K562 (cell line): ENCODE results near the gene SERTAD1. TPM values are rescaled to one million over a fixed set of nuclear protein-coding genes. Genes with fewer than 3 reads are reported as not detected.

Experiments used
- ATAC-seq: fragments of 200-7000 bp; cut with Tn5 transposase; 3 replicates; pipeline ENCODE4 v1.9.1; 2020; ENCODE audit warnings: moderate library complexity
- BruUV-seq: library from RNA; stranded (reverse); fragments of 400-500 nt; replicated peaks from 2 replicates; lab custom pipeline; 2021; lab: Mats Ljungman, UMichigan
- CTCF ChIA-PET: fragments of 300-600 bp; formaldehyde crosslinking; extraction: SDS; loops from one replicate; lab custom pipeline; 2021; ENCODE audit warnings: low intra/inter-chr PET ratio; lab: Yijun Ruan, JAX
- POLR2A ChIA-PET: fragments of 300-600, 350-650 bp; sonication (Branson Sonifier 250); formaldehyde crosslinking; extraction: SDS; loops from one replicate; lab custom pipeline; 2021; ENCODE audit warnings: antibody characterized with exemption, inconsistent platforms; lab: Yijun Ruan, JAX
- DNase-seq, 4 experiments: peaks; one replicate each; pipeline versions ENCODE4 v3.0.0 to v3.0.0-alpha.2; 2011 to 2018; ENCODE audit warnings: low spot score in 3 of 4, mixed read lengths in 3 of 4; ENCODE audit errors: extremely low read depth in 1 of 4
- FAIRE-seq: peaks from 2 replicates; lab custom pipeline; 2011; peaks lifted over from hg19 to GRCh38; lab: Jason Lieb, UNC
- H2AFZ ChIP-seq: 2 replicates; pipeline ENCODE4 v1.6.0; 2011; ENCODE audit warnings: low read depth, low read length, control low read depth, inconsistent platforms
- H3K27ac ChIP-seq: fragments of 200-600 bp; 3 replicates; pipeline ENCODE4 v1.8.0; 2011; ENCODE audit warnings: low read depth, mild to moderate bottlenecking, control low read depth, inconsistent platforms, low read length, moderate library complexity, mixed read lengths; ENCODE audit errors: extremely low read depth
- H3K27me3 ChIP-seq, 2 experiments: fragments of 300-600 bp in 1 of 2; 2 replicates in 1 of 2; 3 replicates in 1 of 2; pipeline versions ENCODE4 v1.6.0 to v1.8.0; 2011; ENCODE audit warnings: inconsistent platforms in 2 of 2, low read length in 2 of 2, mild to moderate bottlenecking in 1 of 2, mixed read lengths in 1 of 2, moderate library complexity in 1 of 2; ENCODE audit not compliant: control insufficient read depth in 2 of 2, insufficient read depth in 2 of 2
- H3K36me3 ChIP-seq: fragments of 300-600 bp; 3 replicates; pipeline ENCODE4 v1.8.0; 2011; ENCODE audit warnings: mild to moderate bottlenecking, low read length, inconsistent platforms; ENCODE audit not compliant: control insufficient read depth, insufficient read depth
- H3K4me1 ChIP-seq, 2 experiments: fragments of 200-600 bp in 1 of 2; replicated peaks in 1 of 2; 2 replicates in 1 of 2; 3 replicates in 1 of 2; pipeline versions ENCODE4 v1.5.1 to v1.8.0; 2011; ENCODE audit warnings: inconsistent platforms in 2 of 2, low read length in 2 of 2, mild to moderate bottlenecking in 1 of 2, mixed read lengths in 1 of 2, moderate library complexity in 1 of 2; ENCODE audit not compliant: control insufficient read depth in 2 of 2, insufficient read depth in 2 of 2
- H3K4me2 ChIP-seq: 2 replicates; pipeline ENCODE4 v1.6.1; 2011; ENCODE audit warnings: low read length, control low read depth, inconsistent platforms, mixed read lengths; ENCODE audit not compliant: insufficient read depth
- H3K4me3 ChIP-seq: fragments of 200-600 bp; sonication (generic), shearing (Covaris generic); 2 replicates; pipeline ENCODE4 v1.5.1; 2016; ENCODE audit warnings: control low read depth, inconsistent platforms
- H3K79me2 ChIP-seq: fragments of 200-600 bp; 3 replicates; pipeline ENCODE4 v1.8.0; 2011; ENCODE audit warnings: low read length, inconsistent platforms; ENCODE audit not compliant: control insufficient read depth, insufficient read depth
- H3K9ac ChIP-seq, 2 experiments: 2 replicates each; pipeline versions ENCODE4 v1.6.0 to v1.6.1; 2011; ENCODE audit warnings: low read depth in 2 of 2, low read length in 2 of 2, control low read depth in 1 of 2, inconsistent platforms in 1 of 2, mild to moderate bottlenecking in 1 of 2, mixed read lengths in 1 of 2; ENCODE audit not compliant: insufficient read depth in 1 of 2
- H3K9me1 ChIP-seq: one replicate; pipeline ENCODE4 v1.6.0; 2011; ENCODE audit warnings: inconsistent platforms, mild to moderate bottlenecking, low read length, moderate library complexity; ENCODE audit not compliant: control insufficient read depth, insufficient read depth
- H3K9me3 ChIP-seq: replicated peaks from 2 replicates; pipeline ENCODE4 v1.5.1; 2011; ENCODE audit warnings: low read depth, low read length, inconsistent platforms; ENCODE audit not compliant: control insufficient read depth, insufficient read depth
- H4K20me1 ChIP-seq: replicated peaks from 2 replicates; pipeline ENCODE4 v1.6.1; 2011; ENCODE audit warnings: low read length, inconsistent platforms, mixed read lengths; ENCODE audit not compliant: control insufficient read depth, insufficient read depth
- BCOR ChIP-seq: fragments of 450-650 bp; IDR thresholded peaks from 2 replicates; pipeline ENCODE4 v1.6.1; 2016
- ELK3 ChIP-seq: fragments of 450-650 bp; formaldehyde crosslinking; IDR thresholded peaks from 2 replicates; pipeline ENCODE4 v1.4.0; 2020; ENCODE audit warnings: mild to moderate bottlenecking
- KDM1A ChIP-seq, 2 experiments: fragments of 450-650 bp; IDR thresholded peaks; 2 replicates each; pipeline ENCODE4 v1.6.1; 2016; ENCODE audit warnings: mild to moderate bottlenecking in 2 of 2
- PTBP1 ChIP-seq: fragments of 200-400 bp; formaldehyde crosslinking; IDR thresholded peaks from 2 replicates; pipeline ENCODE4 v1.6.1; 2017; ENCODE audit warnings: low read depth, low read length
- RBM25 ChIP-seq: fragments of 200-400 bp; formaldehyde crosslinking; IDR thresholded peaks from 2 replicates; pipeline ENCODE4 v1.6.1; 2018; ENCODE audit warnings: low read length, low read depth, moderate library complexity; ENCODE audit not compliant: severe bottlenecking
- SMARCA5 ChIP-seq: fragments of 450-650 bp; IDR thresholded peaks from 2 replicates; pipeline ENCODE4 v1.6.1; 2016
- SMARCB1 ChIP-seq: IDR thresholded peaks from 2 replicates; pipeline ENCODE4 v1.6.1; 2011; ENCODE audit warnings: improper control_type of control experiment, low read depth; ENCODE audit not compliant: insufficient read length
- TFAP4 ChIP-seq: sonication (generic); formaldehyde crosslinking; IDR thresholded peaks from 2 replicates; pipeline ENCODE4 v1.8.0; 2022; ENCODE audit warnings: missing genetic modification reagents, mild to moderate bottlenecking, moderate library complexity, borderline replicate concordance
- ZFP36 ChIP-seq: fragments of 150-350 bp; IDR thresholded peaks from 2 replicates; pipeline ENCODE4 v1.6.1; 2018; ENCODE audit warnings: low read length, low read depth; ENCODE audit not compliant: partially characterized antibody
- WGBS: fragments of 100-300 bp; shearing (Covaris generic); methylation state at CpG from one replicate; pipeline ENCODE4 v1.1.6; 2016; ENCODE audit warnings: low coverage, mixed read lengths; ENCODE audit not compliant: insufficient coverage; ENCODE audit errors: missing lambda C conversion rate; 5-methylcytosine and 5-hydroxymethylcytosine counted together
- in situ Hi-C: fragments of 300-500 bp; cut with MboI; formaldehyde crosslinking; loops from 4 replicates; pipeline ENCODE4 v1.15.0; 2018; ENCODE audit warnings: inconsistent platforms, mixed read lengths
- intact Hi-C: fragments of 100-400 bp; cut with micrococcal nuclease; formaldehyde crosslinking; loops from 2 replicates; pipeline ENCODE4 v1.14.2; 2022
- polyA plus RNA-seq, 8 experiments: library from polyadenylated mRNA; depleted of rRNA in 4 of 8; stranded (reverse) in 5 of 8; unstranded in 3 of 8; fragments of >200 nt; fragmentation: Nextera tagmentation in 2 of 8; fragmentation: Illumina TruSeq in 1 of 8; extraction: Ambion mirVana in 2 of 8; extraction: Trizol in 1 of 8; gene quantifications; 2 replicates each; pipeline versions ENCODE4 v1.2.1 to v1.2.3, GENCODE V29; 2011 to 2014; ENCODE audit warnings: inconsistent platforms in 1 of 8, missing spikeins in 1 of 8
- total RNA-seq, 7 experiments: library from RNA; depleted of rRNA in 6 of 7; stranded (reverse); fragments of >200 nt in 6 of 7; fragmentation: Illumina TruSeq in 2 of 7; extraction: Trizol in 2 of 7; gene quantifications; 2 replicates each; pipeline versions ENCODE4 v1.2.1 to v1.2.3, GENCODE V29; 2011 to 2021; ENCODE audit warnings: low replicate concordance in 1 of 7
- TF ChIP-seq, protein P1 (sequence below): sonication (generic); formaldehyde crosslinking; IDR thresholded peaks from 2 replicates; pipeline ENCODE4 v1.8.0; 2023; ENCODE audit warnings: missing genetic modification reagents, mild to moderate bottlenecking, borderline replicate concordance

Gene SERTAD1
- total and polyA plus RNA-seq, 9 of the 15 experiments (the other 6 are each of a cell fraction or from before 2014, with no cell fraction given) = 0.15 to 8.7 (median 4.9) TPM

DNA sequence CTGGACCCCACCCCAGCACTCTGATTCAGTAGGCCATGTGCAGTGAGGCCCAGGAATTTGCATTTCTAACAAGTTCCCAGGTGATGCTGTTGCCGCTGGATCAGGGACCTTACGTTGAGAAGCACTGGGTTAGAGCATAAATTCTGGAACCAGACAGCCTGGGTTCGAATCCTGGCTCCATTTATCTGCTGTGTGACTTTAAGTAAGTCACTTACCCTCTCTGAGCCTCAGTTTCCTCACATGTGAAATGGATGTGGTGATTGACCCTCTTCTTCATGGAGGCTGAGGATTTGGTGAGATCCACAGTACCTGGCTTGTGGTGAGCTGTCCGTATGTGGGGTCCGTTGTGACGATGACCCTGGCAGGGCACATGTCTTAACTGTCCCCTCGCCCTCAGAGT lies 51.7 kb downstream of the SERTAD1 start:
- WGBS = 95% methylated on average over 7 of the region's 7 CpGs
- peaks cover 53% of the 10 kb centered on the region for H3K36me3 ChIP-seq
- POLR2A ChIA-PET = interaction anchor here (0.6 to 1.1 kb wide), 2 partner anchors 14 to 226 kb away, joined by 3 read pairs; no protein-coding TSS in a partner anchor
- intact Hi-C loops = no loop called here
- no peak overlapping the region for H3K9ac ChIP-seq
- no peak for FAIRE-seq
- H4K20me1 ChIP-seq = peaks cover 14% of the 10 kb centered on the region; the same call in 1 of the 2 replicates
- BruUV-seq = no TSS peak
- no peak overlapping the region for H3K4me3 ChIP-seq
- H3K4me1 ChIP-seq = peaks cover 20 to 42% of the 10 kb centered on the region in 2 experiments; a peak in 4 of 5 replicates
- no peak for ATAC-seq
- TF ChIP-seq ZFP36 = peak; percentile 87
- TF ChIP-seq TFAP4 (CRISPR knock-in tag) = peak; percentile 29; the same call in 1 of the 2 replicates
- peak; percentile 92 for TF ChIP-seq RBM25
- peak; percentile 79; the same call in 1 of the 2 replicates for TF ChIP-seq PTBP1
- peak; percentile 79; the same call in 1 of the 2 replicates for TF ChIP-seq SMARCA5
- peak; percentile 38 to 68; a peak in 2 of 4 replicates for TF ChIP-seq KDM1A (IDR thresholded peaks at IDR 0.05)
- TF ChIP-seq, protein P1, sequence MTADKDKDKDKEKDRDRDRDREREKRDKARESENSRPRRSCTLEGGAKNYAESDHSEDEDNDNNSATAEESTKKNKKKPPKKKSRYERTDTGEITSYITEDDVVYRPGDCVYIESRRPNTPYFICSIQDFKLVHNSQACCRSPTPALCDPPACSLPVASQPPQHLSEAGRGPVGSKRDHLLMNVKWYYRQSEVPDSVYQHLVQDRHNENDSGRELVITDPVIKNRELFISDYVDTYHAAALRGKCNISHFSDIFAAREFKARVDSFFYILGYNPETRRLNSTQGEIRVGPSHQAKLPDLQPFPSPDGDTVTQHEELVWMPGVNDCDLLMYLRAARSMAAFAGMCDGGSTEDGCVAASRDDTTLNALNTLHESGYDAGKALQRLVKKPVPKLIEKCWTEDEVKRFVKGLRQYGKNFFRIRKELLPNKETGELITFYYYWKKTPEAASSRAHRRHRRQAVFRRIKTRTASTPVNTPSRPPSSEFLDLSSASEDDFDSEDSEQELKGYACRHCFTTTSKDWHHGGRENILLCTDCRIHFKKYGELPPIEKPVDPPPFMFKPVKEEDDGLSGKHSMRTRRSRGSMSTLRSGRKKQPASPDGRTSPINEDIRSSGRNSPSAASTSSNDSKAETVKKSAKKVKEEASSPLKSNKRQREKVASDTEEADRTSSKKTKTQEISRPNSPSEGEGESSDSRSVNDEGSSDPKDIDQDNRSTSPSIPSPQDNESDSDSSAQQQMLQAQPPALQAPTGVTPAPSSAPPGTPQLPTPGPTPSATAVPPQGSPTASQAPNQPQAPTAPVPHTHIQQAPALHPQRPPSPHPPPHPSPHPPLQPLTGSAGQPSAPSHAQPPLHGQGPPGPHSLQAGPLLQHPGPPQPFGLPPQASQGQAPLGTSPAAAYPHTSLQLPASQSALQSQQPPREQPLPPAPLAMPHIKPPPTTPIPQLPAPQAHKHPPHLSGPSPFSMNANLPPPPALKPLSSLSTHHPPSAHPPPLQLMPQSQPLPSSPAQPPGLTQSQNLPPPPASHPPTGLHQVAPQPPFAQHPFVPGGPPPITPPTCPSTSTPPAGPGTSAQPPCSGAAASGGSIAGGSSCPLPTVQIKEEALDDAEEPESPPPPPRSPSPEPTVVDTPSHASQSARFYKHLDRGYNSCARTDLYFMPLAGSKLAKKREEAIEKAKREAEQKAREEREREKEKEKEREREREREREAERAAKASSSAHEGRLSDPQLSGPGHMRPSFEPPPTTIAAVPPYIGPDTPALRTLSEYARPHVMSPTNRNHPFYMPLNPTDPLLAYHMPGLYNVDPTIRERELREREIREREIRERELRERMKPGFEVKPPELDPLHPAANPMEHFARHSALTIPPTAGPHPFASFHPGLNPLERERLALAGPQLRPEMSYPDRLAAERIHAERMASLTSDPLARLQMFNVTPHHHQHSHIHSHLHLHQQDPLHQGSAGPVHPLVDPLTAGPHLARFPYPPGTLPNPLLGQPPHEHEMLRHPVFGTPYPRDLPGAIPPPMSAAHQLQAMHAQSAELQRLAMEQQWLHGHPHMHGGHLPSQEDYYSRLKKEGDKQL (CRISPR knock-in tag) = 0 out of 2 replicates have a peak, but pooled peaks have one; percentile 44
- TF ChIP-seq SMARCB1 = no peak
- peak; percentile 89 for TF ChIP-seq BCOR
- TF ChIP-seq ELK3 (CRISPR knock-in tag) = no peak
- TF ChIP-seq, all 486 proteins: peak for 8
- no peaks in the 10 kb centered on the region for H3K9me3 ChIP-seq
- no peaks in the 10 kb centered on the region for H3K27me3 ChIP-seq
- H3K4me2 ChIP-seq = no peak overlapping the region
- no peak for DNase-seq
- no peak overlapping the region for H3K27ac ChIP-seq
- H3K79me2 ChIP-seq = no peaks in the 10 kb centered on the region
- no peak overlapping the region for H2AFZ ChIP-seq
- in situ Hi-C loops = no loop called here
- no peaks in the 10 kb centered on the region for H3K9me1 ChIP-seq
- CTCF ChIA-PET = no interaction called here
